Epithelial cell of prostate (primary cell): ENCODE results near the gene DNMT1.
"Not testable (repeated sequence)": the region's sequence is repeated elsewhere in the genome, so short reads cannot be mapped to it uniquely, and the experiment has no call there.

Experiments
- DNase-seq: peaks from one replicate; pipeline ENCODE4 v3.0.0-alpha.2; 2011; ENCODE audit warnings: low read depth, low spot score
- H3K27ac ChIP-seq: fragments of 450-650 bp; 2 replicates; pipeline ENCODE4 v1.5.1; 2017; ENCODE audit warnings: mild to moderate bottlenecking

DNMT1 gene

GRCh38 chr19:10222201-10222890 is 27.6 kb upstream of the DNMT1 start:
- no peak overlapping the region for H3K27ac ChIP-seq

GRCh38 chr19:10220695-10221094 is 25.9 kb upstream of the DNMT1 start:
- DNase-seq, result no peak
- no peak overlapping the region for H3K27ac ChIP-seq

More at GRCh38 chr19:10222201-10222890, 27.6 kb upstream of the DNMT1 start:
- DNase-seq, result no peak

DNA sequence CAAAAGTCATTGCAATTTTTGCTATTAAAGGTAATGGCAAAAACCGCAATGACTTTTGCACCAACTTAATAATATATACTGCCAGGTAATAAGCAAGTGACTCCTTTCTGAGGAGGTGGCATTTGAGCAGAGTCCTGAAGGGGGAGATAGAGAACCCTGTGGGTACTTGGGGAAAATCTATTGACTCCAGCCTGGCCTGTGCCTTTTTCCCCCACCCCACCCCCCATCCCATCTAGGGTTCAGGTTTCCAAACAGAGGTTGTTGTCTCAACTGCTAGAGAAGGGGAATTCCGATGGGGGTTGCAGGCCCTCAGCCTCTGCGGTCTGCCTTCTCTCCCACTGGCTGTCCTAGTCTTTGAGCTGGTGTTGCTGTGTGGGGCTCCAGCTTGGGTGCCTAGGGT is 24.9 kb upstream of the DNMT1 start:
- no peak for DNase-seq
- no peak overlapping the region for H3K27ac ChIP-seq

DNA sequence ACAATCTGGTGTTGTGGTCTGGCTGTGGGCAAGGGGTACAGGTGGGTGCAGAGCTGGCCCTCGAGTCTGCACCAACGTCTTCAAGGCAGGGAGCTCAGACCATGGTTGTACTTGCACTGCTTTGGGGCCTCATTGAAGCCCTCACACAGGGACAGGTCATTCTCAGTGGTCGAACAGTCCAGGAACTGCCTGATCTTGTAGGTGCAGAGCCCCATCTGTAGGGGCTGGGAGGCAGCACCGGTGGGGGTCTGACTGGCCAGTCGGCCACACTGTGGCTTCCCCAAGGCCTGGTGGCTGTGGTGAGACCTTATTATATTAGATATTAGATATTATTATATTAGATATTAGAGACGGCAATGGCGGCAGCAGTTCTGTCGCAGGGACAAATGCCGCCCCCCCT is 22.3 kb upstream of the DNMT1 start:
- no peak overlapping the region for H3K27ac ChIP-seq
- DNase-seq, result no peak

DNA sequence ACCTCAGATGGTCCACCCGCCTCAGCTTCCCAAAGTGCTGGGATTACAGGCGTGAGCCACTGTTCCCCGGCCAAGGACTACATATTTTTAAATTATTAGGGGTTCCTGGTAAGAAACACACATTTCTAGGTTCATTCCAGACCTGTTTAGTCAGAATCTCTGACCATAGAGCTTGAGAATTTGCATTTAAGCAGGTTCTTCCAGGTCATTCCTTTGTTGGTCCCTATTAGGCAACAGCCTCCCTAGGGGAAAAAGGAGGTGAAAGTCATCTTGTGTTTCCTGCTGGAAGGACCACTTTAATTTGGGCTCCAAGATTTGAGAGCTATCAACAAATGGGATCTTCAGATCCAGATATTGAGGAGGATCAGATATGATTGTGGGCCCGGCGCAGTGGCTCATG is 20.0 kb upstream of the DNMT1 start:
- DNase-seq, result no peak

GRCh38 chr19:10211691-10212090 is 16.9 kb upstream of the DNMT1 start:
- no peak for DNase-seq
- no peak overlapping the region for H3K27ac ChIP-seq

More for the DNA sequence above, 20.0 kb upstream of the DNMT1 start:
- no peak overlapping the region for H3K27ac ChIP-seq

DNA sequence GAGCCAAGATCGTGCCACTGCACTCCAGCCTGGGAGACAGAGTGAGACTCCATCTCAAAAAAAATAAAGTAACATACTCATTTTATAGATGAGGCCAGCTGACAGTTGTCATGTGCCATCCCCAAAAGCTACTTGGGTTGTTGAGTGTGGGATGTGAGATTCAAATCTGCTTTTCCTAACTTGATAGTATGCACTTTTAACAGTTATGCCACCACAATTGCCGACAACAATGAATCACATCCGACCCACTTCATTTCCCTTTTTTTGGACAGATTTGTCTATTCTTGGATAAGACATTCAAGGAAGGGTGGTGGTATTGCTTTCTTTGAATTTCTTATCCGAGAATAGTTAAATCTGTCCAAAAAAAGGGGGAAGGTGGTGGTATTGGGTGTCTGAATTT is 16.3 kb upstream of the DNMT1 start:
- DNase-seq, result no peak
- no peak overlapping the region for H3K27ac ChIP-seq

DNA sequence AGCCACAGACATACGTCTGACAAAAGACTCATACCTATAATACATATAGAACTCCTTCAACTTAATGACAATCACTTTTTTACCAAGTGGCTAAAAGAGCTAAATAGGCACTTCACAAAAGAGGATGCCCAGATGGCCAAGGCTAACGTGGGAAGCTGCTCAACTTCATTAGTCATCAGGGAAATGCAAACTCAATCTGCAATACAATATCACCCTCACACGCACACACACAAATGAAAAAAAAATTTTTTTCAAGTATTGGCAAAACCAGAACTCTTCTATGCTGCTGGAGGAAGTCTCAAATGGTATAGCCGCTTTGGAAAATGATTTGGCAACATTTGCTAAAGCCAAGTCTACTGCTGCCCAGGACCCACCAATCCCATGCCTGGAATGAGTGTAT is 14.6 kb upstream of the DNMT1 start:
- H3K27ac ChIP-seq, result no peak overlapping the region
- no peak for DNase-seq

GRCh38 chr19:10207026-10207425 is 12.3 kb upstream of the DNMT1 start:
- DNase-seq, result no peak
- H3K27ac ChIP-seq, result no peak overlapping the region

GRCh38 chr19:10206226-10206885 is 11.6 kb upstream of the DNMT1 start:
- no peak overlapping the region for H3K27ac ChIP-seq
- DNase-seq, result no peak

GRCh38 chr19:10205636-10206035 is 10.9 kb upstream of the DNMT1 start:
- no peak overlapping the region for H3K27ac ChIP-seq
- DNase-seq, result no peak

DNA sequence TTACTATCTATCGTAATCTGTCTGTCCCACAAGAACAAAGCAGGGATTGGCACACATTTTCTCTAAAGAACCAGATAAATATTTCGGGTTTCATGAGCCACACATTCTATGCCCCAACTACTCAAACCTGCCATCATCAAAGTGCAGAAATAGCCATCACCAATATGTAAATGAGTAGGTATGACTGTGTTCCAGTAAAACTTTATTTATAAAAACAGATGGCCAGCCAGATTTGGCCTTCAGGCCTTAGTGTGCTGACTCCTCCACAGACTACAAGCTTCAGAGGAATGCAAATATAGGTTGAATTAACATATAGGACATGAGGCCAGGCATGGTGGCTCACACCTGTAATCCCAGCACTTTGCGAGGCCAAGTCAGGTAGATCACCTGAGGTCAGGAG is 8.9 kb upstream of the DNMT1 start:
- DNase-seq, result no peak

GRCh38 chr19:10201176-10201575 is 6.4 kb upstream of the DNMT1 start:
- no peak overlapping the region for H3K27ac ChIP-seq
- no peak for DNase-seq

More for the DNA sequence above, 8.9 kb upstream of the DNMT1 start:
- no peak overlapping the region for H3K27ac ChIP-seq

DNA sequence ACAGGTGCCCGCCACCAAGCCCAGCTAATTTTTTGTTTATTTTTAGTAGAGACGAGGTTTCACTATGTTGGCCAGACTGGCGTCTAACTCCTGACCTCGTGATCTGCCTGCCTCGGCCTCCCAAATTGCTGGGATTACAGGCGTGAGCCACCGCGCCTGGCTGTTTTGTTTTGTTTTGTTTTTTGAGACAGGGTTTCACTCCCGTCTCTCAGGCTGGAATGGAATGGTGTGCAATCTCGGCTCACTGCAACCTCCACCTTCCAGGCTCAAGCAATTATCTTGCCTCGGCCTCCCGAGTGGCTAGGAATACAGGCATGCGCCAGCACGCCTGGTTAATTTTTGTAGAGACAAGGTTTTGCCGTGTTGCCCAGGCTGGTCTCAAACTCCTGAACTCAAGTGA is 5.3 kb upstream of the DNMT1 start:
- not testable (repeated sequence) for DNase-seq, H3K27ac ChIP-seq

GRCh38 chr19:10198889-10199644 is 4.3 kb upstream of the DNMT1 start:
- DNase-seq, H3K27ac ChIP-seq: not testable (repeated sequence)

DNA sequence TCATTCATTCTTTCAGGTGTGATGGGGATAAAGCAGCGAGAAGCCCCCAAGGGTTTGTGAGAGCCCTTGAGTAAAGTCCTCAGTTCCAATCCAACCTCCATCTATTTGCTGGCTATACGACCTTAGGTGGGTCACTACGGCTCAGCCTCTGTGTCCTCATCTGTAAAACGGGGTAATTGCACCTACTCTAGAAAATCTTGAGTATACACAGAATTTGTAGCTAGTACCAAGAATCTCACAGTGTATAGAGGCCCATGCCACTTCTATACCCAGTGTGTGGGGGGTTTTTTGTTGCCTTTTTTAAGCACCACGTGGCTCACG is 406 bp upstream of the DNMT1 start:
- no peak for DNase-seq
- H3K27ac ChIP-seq, result no peak overlapping the region

GRCh38 chr19:10193790-10194499 is 808 bp downstream of the DNMT1 start:
- H3K27ac ChIP-seq, result peak overlapping the region; percentile 72
- DNase-seq, result no peak

DNA sequence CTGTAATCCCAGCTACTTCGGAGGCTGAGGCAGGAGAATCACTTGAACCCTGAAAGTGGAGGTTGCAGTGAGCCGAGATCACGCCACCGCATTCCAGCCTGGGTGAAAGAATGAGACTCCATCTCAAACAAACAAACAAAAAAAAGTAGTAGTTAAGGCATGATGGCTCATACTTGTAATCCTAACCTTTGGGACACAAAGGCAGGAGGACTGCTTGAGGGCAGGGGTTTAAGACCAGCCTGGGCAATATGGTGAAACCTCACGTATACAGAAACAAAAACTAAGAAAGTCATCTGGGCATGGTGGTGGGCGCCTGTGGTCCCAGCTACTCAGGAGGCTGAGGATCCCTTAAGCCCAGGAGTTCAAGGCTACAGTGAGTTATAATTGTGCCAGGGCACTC is 1.8 kb downstream of the DNMT1 start:
- peak overlapping the region; percentile 72 for H3K27ac ChIP-seq
- DNase-seq, result no peak

DNA sequence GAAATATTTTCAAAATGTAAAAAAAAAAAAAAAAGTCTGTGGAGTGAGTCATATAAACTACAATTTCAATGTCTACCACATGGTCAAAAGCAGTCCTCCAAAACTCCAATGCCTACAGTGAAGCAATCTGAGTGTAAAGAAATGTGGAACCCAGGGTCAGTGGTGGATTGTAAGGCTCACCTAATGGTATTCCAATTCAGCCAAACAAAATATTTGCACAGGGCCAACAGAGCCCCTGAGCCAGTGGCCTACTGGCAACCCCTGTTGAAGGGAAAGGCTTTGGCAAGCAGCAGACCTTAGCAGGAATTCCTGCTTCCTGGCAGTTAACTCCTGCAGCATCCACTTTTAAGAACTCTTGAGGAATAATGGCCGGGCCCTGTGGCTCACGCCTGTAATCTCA is 3.4 kb downstream of the DNMT1 start:
- no peak for DNase-seq
- H3K27ac ChIP-seq, result no peak overlapping the region

DNA sequence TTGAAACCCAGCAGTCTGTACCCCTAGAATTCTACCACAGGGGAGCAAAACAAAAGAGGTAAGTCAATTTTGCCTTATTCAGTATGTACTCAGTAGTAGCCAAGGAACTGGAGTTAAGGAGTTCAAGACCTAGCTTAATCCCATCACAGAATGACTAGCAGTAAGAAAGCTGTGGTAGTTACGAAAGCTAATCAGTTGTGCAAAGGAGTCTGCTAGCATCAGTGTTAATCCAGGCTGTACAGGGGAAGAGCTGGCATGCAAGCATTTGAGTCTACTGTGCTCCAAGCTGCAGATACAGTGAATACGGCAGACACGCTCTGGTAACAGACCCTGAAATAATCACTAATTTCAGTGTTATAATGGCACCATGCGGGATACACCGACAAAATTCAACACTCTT is 4.7 kb downstream of the DNMT1 start:
- no peak for DNase-seq
- H3K27ac ChIP-seq, result no peak overlapping the region

DNA sequence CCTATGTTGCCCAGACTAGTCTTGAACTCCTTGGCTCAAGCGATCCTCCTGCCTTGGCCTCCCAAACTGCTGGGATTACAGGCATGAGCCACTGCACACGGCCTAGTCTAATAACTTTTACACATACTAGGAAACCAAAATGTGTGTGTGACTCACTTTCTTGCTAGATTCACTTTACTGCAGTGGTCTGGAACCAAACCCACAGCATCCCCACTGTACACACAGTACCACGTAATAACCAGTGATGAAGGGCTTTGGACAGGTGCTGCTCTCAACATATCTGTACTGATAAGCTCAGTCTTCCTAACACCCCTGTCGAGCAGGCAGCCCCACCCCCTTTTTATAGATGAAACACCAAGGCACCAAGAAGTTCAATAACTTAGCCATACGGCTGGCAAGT is 5.1 kb downstream of the DNMT1 start:
- no peak overlapping the region for H3K27ac ChIP-seq
- no peak for DNase-seq
